GM13976 (cell line): ENCODE data around the gene SKI.

Experiments
- DNase-seq: peaks from one replicate; pipeline ENCODE4 v3.0.0; 2012; ENCODE audit warnings: low spot score
- in situ Hi-C: fragments of 300-500 bp; cut with MboI; formaldehyde crosslinking; loops from one replicate; pipeline ENCODE4 v1.12.0; 2022; ENCODE audit warnings: low sequenced_read_pairs, mixed read lengths, inconsistent platforms; ENCODE audit not compliant: unreplicated experiment
- TF ChIP-seq, protein P1 (sequence below): IDR thresholded peaks from 2 replicates; pipeline ENCODE4 v1.5.1; 2012; ENCODE audit warnings: borderline replicate concordance, mild to moderate bottlenecking; ENCODE audit not compliant: insufficient read depth; ENCODE audit errors: extremely low read depth, missing control alignments, control extremely low read depth

The SKI gene

DNA sequence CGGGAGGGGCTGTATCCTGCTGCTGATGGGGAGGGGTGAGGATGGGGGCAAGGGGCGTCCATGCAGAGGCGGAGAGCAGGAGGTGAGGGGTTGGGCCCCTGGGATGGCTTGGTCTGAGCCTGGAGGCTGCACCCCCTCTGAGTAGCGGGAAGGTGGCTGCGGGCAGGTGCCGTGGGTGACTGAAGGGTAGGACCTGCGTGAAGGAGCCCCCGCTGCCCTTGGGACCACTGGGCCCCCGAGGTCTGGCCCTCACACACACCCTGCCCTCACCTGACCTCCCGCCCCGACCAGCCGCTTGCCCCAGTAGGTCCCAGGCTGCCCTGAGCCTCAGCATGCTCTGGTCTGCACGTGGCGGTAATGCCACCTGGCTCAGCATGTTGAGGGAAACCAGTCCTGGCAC lies 12.8 kb upstream of the SKI start:
- in situ Hi-C loops: no loop called here
- no peak for DNase-seq
- TF ChIP-seq, protein P1, sequence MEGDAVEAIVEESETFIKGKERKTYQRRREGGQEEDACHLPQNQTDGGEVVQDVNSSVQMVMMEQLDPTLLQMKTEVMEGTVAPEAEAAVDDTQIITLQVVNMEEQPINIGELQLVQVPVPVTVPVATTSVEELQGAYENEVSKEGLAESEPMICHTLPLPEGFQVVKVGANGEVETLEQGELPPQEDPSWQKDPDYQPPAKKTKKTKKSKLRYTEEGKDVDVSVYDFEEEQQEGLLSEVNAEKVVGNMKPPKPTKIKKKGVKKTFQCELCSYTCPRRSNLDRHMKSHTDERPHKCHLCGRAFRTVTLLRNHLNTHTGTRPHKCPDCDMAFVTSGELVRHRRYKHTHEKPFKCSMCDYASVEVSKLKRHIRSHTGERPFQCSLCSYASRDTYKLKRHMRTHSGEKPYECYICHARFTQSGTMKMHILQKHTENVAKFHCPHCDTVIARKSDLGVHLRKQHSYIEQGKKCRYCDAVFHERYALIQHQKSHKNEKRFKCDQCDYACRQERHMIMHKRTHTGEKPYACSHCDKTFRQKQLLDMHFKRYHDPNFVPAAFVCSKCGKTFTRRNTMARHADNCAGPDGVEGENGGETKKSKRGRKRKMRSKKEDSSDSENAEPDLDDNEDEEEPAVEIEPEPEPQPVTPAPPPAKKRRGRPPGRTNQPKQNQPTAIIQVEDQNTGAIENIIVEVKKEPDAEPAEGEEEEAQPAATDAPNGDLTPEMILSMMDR: no peak

DNA sequence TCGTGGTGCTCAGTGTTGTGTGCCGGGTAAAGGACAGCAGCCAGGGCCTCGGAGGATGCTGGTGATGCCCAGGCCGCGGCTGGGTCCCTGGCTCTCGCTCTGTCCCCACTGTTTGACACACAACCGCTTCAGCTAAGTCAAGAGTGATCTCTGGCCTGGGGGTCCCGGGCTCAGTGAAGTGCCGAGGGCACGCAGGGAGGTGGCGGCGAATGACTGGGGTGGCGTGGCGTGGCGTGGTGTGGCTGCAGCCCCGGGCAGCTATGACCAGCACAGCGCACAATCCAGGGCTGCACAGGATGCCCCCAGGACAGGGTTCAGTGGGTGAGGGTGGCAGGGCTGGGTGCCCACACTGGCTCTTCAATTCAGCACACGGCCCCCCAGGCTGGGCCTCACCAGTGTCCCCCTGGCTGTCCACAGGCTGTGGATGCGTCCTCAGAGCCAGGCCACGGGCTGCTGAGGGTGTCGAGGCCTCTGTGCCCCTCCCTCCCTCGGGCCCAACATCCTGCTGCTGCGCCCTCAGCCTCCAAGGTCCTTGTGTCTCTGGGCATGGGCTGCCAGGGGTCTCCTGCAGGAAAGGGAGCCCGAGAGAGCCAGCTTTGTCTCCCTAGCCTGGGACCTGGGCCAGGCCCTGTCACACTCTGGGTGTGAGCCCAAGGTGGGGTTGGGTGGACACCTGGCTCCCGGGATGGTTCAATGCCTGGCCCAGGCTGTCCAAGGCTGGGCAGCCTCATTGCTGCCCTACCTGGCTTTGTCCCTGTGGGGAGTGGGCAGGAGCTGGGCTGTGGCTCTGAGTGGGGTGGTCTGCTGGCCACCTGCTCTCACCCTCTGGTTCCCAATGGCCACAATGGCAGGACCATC lies 12.0 kb upstream of the SKI start:
- DNase-seq: no peak
- TF ChIP-seq, protein P1: no peak
- in situ Hi-C loops: no loop called here

DNA sequence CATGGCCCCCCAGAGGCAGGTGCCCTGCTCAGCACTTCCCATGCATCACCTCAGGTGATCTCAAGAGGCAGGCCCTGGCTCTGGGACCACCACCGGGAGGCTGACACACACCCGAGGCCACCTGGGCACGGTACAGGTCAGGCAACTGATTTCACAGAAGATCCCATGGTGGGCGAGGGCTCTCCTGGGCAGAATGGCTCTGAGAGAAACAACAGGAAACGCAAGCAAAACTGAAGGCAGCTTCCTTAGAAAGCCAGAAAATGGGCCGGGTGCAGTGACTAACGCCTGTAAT lies 11.4 kb upstream of the SKI start:
- TF ChIP-seq, protein P1: no peak
- in situ Hi-C loops: no loop called here

DNA sequence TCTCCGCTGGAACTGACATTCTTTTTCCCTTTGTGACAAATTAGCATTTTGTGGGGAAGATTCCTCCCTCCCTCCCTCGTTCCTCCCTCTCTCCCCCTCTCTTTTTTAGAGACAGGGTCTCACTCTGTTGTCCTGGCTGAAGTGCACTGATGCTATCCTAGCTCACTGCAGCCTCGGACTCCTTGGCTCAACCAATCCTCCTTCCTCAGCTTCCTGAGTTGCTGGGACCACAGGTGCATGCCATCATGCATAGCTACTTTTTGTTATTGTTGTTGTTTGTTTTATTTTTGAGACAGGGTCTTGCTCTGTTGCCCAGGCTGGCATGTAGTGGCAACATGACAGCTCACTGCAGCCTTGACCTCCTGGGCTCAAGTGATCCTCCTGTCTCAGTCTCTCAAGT lies 6.8 kb upstream of the SKI start:
- in situ Hi-C loops: no loop called here
- TF ChIP-seq, protein P1: no peak
- no peak for DNase-seq

More for the DNA sequence above, 11.4 kb upstream of the SKI start:
- no peak for DNase-seq

DNA sequence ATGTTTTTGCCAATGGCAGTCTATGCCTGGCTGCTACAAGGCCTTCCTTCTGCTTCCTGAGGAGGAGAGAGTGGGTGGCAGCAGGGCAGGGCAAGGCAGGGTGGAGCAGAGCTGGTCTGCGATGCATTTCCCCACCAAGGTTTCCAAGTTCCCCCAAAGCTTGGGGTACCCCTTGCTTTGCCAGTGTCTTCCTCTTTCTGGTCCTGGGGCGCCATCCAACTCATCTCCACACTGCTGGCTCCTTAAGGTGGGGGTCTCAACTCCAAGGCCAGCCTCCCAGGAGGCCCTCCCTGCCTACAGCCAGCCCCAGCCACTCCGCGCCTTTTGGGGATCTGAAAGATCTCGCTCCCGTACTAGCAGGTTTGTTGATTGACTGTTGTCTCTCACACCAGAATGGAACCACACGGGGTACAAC lies 3.9 kb upstream of the SKI start:
- in situ Hi-C loops: no loop called here
- DNase-seq: no peak
- TF ChIP-seq, protein P1: no peak

DNA sequence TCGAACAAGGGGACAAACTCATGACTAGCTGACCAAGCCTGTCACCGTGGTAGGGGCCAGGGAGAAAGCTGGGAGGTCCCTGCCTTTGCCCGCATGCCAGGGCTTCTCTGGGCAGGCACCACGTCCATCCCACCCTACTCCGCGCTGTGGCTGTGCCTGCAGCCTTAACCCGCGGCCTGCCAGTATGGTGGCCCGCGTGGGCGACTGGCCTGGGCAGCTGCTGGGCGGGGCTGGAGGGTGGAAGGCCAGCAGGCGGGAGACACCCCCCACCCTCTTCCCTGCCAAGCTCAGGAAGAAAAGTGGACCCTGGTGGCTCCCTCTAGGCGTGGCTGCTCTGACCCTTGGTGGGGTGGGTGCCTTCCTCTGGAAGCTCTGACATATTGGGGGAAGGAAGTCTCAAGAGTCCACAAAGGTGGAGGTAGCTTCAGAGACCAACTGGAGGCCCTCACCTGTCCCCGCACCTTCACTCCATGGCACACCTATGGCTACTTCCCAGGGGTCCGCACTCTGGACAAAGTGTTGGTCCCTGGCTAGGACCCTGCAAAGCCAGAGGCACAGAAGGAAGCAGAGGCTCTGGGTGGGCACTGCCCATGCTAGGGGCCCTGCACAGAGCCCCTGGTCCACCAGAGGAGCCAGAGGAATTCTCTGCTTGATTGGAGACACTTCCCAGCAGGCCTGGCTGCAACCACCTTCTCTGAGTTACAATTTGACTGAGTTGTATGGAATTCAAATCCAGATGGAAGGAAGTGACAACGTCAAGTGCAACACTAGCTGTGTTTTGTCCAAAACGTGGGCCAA lies 3.3 kb upstream of the SKI start:
- in situ Hi-C loops: no loop called here
- TF ChIP-seq, protein P1: no peak
- DNase-seq: no peak
